Measurements from ENCODE around the gene MYOF.

DNA sequence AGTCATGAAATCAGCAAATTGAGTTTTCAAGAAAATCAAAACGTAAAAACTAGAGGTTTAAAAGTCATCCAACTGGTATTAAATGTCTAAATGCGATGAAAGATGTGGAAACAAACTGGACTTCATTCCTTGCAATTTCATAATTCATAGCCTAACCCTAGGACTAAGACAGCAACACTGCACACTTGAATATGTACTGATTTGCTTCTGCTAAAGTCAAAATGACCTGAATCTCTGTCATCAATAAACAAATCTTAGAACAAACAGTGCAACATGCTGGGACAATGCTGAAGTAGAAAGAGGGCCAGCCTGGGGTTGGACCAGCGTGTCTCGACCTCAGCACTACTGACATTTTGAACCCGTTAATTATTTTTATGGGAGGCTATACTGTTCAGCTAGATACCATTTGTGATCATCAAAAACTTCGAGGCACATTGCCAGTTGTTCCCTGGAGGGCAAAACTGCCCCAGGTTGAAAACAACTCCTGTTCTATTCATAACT, 47.1 kb downstream of the MYOF start:
- TF ChIP-seq, protein P1, sequence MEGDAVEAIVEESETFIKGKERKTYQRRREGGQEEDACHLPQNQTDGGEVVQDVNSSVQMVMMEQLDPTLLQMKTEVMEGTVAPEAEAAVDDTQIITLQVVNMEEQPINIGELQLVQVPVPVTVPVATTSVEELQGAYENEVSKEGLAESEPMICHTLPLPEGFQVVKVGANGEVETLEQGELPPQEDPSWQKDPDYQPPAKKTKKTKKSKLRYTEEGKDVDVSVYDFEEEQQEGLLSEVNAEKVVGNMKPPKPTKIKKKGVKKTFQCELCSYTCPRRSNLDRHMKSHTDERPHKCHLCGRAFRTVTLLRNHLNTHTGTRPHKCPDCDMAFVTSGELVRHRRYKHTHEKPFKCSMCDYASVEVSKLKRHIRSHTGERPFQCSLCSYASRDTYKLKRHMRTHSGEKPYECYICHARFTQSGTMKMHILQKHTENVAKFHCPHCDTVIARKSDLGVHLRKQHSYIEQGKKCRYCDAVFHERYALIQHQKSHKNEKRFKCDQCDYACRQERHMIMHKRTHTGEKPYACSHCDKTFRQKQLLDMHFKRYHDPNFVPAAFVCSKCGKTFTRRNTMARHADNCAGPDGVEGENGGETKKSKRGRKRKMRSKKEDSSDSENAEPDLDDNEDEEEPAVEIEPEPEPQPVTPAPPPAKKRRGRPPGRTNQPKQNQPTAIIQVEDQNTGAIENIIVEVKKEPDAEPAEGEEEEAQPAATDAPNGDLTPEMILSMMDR (IDR thresholded peaks at IDR 0.05) = no peak
- TF ChIP-seq POLR2A (IDR thresholded peaks at IDR 0.05) = no peak
